GM18951 (cell line): ENCODE data around the gene TLE3.

Experiments
- POLR2A ChIP-seq: IDR thresholded peaks from 4 replicates; pipeline ENCODE4 v1.6.1; 2011; ENCODE audit warnings: mild to moderate bottlenecking; ENCODE audit not compliant: insufficient read length, insufficient read depth; ENCODE audit errors: extremely low read depth
- in situ Hi-C: fragments of 300-500 bp; cut with MboI; formaldehyde crosslinking; loops from one replicate; pipeline ENCODE4 v1.12.0; 2022; ENCODE audit warnings: low sequenced_read_pairs, mixed read lengths, inconsistent platforms; ENCODE audit not compliant: unreplicated experiment

The TLE3 gene

GRCh38 chr15:70056091-70056680 lies 41.5 kb downstream of the TLE3 start:
- TF ChIP-seq POLR2A: no peak

GRCh38 chr15:70055601-70056051 lies 42.1 kb downstream of the TLE3 start:
- TF ChIP-seq POLR2A: no peak

More at GRCh38 chr15:70056091-70056680, 41.5 kb downstream of the TLE3 start:
- in situ Hi-C loops: no loop called here

DNA sequence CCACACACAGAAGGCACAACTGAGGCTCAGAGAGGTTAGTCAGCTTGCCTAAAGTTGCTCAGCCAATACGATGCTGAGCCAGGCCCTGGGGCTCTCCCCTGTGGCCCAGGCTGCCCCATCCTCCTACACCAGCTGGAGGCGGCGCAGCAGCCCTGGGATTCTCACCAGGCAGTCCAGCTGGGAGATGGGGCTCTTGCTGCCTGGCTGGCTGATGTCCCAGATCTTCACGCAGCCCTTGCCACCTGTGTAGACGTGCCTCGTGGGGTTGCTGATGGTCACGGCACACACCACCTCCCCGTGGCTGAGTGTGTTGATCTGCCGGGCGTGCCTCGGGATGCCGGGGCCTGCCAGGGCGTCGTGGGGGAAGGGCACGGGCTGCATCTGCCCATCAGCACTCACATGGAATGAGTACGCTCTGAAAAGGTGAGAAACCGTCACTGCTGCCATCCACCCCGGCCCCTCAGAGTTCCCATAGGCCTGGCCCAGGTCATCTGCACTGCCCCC lies 42.8 kb downstream of the TLE3 start:
- TF ChIP-seq POLR2A: no peak
- in situ Hi-C loops: no loop called here

More at GRCh38 chr15:70055601-70056051, 42.1 kb downstream of the TLE3 start:
- in situ Hi-C loops: no loop called here

GRCh38 chr15:70054366-70054765 lies 43.4 kb downstream of the TLE3 start:
- in situ Hi-C loops: no loop called here
- no peak for TF ChIP-seq POLR2A

GRCh38 chr15:70053716-70054229 lies 43.9 kb downstream of the TLE3 start:
- in situ Hi-C loops: no loop called here
- no peak for TF ChIP-seq POLR2A

DNA sequence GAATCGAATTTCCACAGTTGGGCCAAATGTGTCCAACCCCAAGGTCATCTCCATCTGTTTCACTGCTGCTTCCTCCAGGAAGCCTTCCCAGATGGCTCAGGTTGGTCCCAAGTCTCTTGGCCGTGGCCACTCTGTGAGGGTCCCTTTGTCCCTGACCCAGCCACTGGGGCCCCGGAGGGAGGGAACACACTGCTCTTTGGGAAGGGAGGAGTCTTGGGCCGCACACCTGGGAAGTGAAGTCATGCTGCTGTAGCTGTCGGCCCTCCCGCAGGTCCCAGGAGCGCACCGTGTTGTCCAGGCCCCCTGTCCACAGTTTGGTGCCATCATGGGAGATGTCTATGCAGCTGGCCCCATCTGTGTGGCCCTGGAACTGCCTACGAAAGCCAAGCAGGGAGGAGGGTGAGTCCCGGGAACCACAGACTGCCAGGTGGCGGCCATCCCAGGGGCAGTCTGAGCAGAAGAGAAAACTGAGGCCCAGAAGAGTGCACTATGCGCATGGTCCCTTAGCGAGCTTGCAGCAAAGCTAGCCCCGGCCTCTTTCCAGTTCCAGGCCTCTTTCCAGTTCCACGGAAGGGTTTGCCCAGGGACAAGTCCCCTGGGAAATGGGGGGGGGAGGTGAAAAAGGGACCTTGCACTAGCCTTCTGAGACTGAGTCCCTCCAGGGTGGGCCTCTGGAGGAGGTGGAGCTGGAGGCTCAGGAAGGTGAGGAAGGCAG lies 44.6 kb downstream of the TLE3 start:
- in situ Hi-C loops: no loop called here
- no peak for TF ChIP-seq POLR2A

GRCh38 chr15:70051948-70052633 lies 45.6 kb downstream of the TLE3 start:
- in situ Hi-C loops: no loop called here
- no peak for TF ChIP-seq POLR2A

DNA sequence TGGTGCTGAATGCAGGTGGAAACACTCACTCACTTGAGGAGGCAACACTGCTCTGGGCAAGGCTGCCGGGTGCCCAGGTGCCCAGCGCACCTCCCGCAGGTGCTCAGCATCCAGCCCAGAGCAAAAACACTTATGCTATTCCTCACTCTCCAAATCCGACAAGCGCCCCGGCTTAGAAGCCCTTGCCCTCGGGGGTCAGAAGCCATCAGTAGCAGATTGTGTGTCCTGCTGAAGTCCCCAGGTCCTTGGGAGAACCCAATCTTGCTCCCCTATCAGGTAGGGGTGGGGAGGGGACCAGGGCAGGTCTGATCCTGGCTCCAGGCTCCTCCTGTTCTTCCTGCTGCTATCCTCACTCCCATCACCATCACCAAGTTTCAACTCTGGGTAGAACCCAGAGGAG lies 46.7 kb downstream of the TLE3 start:
- in situ Hi-C loops: no loop called here
- no peak for TF ChIP-seq POLR2A

DNA sequence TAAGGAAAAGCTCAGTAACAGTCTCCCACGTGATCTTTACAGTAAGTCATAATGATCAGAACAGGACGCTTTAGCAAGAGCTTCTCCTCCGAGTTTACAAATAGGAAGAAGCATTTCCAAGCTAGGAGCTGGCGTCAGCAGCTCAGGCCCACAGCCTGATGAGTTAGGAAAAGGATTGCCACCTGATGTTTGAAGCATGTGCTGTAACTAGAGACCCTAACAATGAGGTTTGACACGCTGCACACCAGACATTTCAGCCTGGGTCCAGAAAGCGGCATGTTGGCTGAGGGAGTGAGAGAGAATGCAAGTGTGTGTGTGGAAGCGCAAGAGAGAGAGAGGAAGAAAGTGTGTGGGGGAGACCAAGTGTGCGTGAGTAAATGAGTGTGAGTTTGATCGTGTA lies 47.3 kb downstream of the TLE3 start:
- TF ChIP-seq POLR2A: no peak
- in situ Hi-C loops: no loop called here

GRCh38 chr15:70049701-70050301 lies 47.9 kb downstream of the TLE3 start:
- no peak for TF ChIP-seq POLR2A
- in situ Hi-C loops: no loop called here

DNA sequence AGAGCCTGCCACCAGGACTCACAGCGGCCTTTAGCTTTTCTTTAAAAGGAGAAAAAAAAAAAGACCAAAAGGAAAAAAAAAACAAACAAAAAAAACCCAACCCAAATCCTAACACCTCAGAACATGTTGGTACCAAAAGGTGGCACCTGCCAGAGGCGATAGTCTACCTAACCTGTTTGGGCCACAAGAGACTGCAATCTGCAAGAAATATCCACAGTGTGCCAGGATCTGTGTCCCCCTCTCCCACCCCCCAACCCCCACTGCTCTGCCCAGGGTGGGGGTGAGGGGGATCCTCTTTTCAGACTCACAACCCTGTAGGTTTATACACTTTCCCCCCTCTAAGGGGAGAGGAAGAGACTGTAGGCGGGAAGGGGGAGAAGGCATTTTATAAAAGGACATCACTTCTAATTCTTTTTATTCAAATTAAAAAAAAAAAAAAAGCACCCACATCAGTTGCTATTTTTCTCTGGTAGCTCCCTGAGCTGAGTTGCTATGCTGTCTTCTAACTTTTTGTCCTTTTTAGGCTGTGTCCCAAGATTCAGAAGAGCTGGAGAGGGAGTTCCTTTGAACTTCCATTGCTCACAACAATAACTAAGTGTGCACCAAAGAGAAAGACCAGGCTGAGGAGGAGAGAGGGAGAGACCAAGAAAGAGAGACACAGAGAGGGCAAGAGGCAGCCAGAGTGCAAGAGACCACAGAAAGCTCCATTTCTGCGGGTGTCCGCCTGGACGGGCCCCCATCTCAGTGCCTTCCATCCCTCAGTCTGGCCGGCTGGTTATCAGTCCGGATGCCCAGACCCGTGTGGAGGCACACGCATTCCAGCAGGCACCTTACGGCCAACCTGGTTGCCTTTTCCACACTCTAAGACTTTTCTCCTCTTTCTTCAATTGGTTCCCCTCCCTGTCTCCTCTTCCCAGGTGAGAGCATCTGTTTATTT lies 48.9 kb downstream of the TLE3 start:
- TF ChIP-seq POLR2A: no peak
- in situ Hi-C loops: no loop called here

GRCh38 chr15:70048198-70048565 lies 49.5 kb downstream of the TLE3 start:
- in situ Hi-C loops: no loop called here
- TF ChIP-seq POLR2A: no peak

DNA sequence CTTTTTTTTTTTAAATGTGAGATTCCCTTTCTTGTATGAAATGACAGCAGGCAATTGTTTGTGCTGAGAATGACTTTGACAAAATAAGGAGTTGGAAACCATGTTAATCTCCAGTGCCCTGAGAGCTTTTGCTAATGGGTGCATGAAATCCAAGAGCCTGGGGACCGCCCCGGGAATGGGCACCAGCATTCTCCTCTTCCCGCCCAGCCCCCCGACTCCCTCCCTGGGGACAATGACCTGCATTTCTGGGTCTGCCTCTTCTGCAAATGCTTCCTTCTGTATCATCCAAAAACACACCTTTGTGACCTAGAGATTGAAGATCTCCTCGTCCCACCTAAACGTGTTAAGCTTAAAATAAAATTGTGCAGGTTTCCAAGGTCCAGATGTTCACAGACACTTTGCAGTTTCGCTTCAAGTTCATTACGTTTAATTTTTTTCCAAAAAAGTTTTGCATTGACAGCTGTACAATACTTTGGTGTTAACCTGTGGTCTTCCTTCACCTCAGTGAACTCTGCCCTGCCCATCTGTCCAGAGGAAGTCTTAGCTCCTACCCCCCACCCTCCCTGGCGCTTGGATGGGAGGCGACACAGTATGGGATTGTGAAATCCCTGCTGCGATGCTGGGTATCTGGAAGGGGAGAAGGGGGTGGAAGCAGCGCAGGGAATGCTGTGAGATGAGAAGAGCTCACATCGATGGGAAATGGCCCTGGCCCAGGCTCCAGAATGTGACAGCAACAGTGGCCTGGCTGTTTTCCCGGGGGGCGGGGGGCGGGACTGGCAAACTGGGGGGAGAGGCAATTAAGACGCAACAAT lies 50.1 kb downstream of the TLE3 start:
- in situ Hi-C loops: no loop called here
- TF ChIP-seq POLR2A: no peak
